Renal cortical epithelial cell (primary cell): Measurements from ENCODE around the gene TSSC4. TPM values are rescaled to one million over a fixed set of nuclear protein-coding genes. Genes with fewer than 3 reads are reported as not detected.
"Not testable (repeated sequence)": the region's sequence is repeated elsewhere in the genome, so short reads cannot be mapped to it uniquely, and the experiment has no call there.

Source experiments
- DNase-seq: peaks from one replicate; pipeline ENCODE4 v3.0.0-alpha.2; 2011; ENCODE audit warnings: low read depth
- total RNA-seq: library from RNA; depleted of rRNA; stranded (reverse); fragments of >200 nt; gene quantifications from 2 replicates; pipeline ENCODE4 v1.2.3, GENCODE V29; 2014

The TSSC4 gene
- 46.1 and 73.3 TPM in 2 replicates for total RNA-seq

DNA sequence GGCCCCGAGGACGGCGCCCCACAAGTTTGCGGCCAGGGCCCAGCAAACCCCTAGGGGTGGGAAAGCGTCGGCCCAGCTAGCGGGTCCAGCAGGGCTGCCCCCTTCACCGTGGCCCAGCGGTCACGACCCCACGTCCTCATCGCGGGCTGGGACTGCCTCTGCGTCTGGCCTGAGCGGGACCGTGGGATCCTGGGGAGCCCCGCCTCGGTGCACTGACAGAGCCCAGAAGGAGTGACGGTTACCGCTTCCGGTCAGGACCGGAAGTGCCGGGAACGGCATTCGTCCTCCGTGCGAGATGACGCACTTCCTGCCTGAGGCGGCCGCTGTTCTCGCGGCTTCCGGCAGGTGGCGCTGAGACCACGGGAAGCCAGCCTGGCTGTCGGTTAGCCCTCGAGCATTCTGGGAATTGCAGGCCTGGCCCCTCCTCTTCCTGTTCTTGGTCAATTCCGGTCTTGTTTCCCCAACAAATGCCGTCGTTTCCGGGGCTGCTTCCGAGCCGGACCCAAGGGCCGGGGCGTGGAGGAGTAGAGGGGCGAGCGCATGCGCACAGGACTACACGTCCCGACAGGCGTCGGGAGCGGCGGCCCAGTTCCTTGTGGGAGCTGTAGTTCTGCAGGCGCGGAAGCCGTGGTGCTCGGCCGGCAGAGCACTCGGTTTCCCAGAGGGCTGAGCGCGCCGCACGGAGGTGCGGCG lies at the start of gene TSSC4:
Gene TSSC4, plus strand, starts transcription at position 682 of the 693 bp plus-strand sequence. CDS start 1,884 bp downstream, outside the sequence.
- DNase-seq = peak; percentile 99

DNA sequence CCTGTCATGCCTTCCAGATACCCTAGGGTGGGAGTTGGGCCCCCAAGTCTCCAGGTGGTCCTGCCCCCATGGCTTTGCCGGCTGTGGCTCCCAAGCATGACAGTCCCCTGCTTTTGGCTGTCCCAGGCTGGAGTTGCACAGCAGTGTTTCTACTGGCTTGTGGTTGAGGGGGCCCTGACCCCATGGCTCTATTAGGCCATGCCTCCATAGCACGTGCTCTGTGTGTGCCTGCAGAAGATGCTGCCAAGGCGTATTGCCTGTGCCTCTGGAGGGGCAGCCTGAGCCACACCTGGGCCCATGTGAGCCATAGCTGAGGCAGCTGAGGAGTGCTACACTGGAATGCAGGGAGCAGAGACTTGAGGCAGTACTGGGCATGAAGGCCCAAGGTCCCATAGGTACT lies 48.8 kb upstream of the TSSC4 start:
- DNase-seq = no peak

DNA sequence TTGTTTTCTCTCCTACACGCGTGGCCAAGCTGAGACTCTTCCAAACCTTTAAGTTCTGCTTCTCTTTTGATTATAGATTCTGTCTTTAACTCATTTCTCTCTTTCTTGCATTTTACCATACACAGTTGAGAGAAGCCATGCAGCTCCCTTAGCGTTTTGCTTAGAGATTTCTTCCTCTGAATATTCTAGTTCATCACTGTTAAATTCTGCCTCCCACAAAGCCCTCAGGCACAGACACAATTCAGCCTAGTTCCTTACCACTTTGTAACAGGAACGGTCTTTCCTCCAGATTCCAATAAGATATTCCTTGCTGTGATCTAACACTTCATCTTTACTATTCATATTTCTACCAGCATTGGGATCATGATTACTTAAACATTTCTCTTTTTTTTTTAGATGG lies 48.1 kb upstream of the TSSC4 start:
- DNase-seq = no peak

DNA sequence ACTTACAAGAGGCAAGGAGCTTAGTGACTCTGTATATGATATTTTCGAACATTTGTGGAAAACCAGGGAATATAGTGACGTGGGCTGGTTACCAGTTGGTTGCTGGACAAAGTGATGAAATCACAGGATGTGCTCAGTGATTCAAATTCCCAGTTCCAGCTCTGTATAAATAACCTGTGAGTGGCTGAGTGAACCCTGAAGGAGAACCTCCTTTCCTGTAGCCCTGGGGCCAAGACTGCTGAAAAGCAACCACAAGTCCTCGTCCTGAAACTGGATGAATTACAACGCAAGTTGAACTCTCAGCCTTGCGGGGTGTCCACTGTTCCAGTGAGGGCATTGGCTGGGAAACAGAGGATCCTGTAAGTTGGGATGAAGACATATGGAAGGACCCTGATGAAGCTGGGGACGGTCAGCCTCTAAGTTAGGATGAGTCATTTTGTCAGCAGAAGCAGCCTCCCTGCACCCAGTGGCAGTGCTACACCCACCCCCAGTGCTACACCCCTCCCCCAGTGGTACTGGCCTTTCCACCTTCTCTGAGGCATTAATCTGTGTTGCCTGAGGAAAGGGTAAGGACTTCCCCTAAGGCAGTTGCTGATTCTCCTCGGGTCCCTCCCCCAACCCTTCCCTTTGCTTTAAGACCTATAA lies 45.4 kb upstream of the TSSC4 start:
- DNase-seq = peak; percentile 45

DNA sequence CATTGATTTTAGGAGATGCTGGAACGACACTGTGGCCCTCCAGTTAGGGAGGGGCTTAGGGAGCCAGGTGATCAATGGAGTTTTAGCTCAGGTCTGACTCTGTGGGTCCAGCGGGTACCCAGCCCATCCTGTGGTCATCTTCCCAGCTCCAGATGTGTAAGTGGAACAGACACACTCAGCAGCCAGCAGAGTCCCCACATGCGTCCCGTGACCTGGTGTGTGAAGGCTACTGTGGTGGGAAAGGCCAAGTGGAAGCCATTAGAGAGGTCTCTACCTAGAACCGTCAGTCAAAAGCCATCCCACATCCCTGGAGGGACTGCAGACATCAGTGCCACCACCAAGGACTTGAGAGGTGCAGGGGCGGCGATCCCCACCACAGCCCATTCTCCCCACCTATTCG lies 43.3 kb upstream of the TSSC4 start:
- DNase-seq = no peak

DNA sequence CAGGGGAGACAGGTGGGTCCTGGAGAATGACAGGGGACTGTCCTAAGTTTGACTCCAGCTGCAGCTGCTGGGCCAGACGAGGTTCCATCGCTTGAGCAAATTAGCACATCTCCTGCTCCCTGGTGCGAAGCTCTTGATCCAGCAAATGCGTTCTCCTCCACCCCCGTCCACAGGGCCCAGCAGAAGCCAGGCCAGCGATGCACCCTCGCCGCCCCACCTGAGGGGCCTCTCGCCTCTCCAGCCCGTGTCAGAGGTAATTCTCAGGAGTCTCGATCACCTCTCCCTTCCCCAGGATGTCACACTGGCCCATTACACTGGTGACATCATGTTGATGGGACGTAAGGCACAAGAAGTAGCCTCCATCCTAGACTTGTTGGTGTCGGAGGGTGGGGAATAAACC lies 42.9 kb upstream of the TSSC4 start:
- DNase-seq = not testable (repeated sequence)

DNA sequence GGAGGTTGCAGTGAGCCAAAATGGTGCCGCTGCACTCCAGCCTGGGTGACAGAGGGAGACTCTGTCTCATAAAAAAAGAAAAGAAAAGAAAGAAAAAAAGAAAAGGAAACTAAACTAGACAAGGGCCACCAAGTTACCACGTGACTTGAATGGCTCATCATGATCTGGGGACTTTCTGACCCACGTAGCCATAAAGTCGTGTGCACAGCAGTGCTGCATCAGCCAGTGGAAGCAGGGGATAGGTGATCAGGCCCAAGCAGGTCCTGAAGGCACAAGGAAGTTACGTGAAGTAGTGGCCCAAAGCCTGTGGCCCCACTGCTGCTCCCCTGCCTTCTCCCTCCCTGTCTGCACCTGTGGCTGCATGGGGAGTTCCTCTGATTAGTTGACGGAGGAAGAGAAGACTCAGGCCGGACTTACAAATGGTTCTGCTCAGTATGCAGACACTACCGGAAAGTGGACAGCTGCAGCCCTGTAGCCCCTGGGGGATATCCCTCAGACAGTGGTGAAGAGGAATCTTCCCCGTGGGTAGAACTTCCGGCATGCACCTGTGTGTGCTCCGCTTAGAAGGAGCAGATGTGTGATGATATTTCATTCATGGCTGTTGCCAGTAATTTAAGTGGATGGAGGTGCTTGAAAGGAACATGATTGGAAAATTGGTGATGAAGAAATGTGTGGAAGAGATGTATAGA lies 41.7 kb upstream of the TSSC4 start:
- no peak for DNase-seq

DNA sequence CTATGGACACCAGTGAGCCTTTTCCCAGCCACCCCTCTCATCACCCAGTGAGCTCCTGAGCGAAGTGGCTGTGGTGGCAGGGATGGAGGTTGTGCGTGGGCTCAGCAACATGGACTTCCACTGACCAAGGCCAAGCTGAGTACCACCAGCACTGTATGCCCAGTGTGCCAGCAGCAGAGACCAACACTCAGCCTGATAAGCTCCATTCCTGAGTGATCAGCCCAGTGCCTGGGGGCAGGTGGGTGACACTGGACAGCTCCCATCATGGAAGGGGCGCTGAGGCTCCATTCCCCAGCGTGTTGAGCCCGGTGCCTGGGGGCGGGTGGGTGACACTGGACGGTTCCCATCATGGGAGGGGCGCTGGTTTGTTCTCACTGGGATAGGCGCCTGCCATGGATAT lies 41.0 kb upstream of the TSSC4 start:
- DNase-seq = no peak

DNA sequence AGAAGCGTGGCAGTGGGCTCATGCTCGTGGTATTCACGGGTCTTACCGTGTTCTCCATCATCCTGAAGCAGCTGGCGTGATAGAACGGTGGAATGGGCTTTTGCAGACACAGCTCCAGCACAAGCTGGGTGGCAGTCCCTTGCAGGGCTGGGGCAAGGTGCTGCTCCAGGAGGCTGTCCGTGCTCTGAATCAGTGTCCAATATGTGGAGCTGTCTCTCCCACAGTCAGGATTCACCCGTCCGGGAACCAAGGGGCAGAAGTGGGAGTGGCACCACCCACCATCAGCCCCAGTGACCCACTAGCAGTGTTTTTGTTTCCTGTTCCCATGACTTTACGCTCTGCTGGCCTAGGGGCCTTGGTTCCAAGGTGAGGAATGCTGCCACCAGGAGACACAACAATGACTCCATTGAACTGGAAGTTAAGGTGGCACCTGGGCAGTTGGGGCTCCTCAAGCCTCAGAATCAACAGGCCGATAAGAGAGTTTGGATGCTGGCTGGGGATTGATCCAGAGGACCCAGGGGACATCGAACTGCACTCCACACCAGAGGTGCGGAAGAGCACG lies 40.4 kb upstream of the TSSC4 start:
- peak; percentile 17 for DNase-seq

DNA sequence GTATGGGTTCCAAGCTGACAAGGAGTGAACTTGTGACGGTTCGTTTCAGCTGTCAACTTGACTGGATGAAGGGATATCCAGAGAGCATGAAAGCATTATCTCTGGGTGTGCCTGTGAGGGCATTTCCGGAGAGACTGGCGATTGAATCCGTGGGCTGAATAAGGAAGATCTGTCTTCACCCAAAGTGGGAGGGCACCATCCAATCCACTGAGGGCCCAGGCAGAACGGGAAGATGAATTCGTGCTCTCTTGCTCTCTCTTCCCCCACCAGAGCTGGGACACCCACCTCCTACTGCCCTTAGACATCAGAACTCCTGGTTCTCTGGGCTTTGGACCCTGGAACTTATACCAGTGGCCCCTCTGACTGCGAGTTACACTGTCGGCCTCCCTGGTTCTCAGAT lies 39.0 kb upstream of the TSSC4 start:
- no peak for DNase-seq

DNA sequence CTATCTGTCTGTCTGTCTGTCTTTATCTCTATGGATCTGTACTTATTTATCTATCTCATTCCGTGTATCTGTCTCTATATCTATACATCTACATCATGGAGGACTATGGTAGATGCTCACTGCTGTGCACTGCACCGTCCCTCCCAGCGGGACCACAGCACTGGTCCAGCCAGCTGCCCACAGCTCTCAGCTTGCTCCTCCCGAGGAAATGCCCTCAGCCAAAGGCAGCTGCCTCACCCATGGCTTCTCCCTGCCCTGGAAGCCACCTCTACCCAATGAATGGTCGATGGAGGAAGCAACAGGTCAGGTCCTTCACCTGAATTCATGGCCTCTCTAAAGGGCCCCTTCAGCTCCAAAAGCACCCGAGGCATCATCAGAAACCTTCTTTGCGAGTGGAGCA lies 38.1 kb upstream of the TSSC4 start:
- no peak for DNase-seq

DNA sequence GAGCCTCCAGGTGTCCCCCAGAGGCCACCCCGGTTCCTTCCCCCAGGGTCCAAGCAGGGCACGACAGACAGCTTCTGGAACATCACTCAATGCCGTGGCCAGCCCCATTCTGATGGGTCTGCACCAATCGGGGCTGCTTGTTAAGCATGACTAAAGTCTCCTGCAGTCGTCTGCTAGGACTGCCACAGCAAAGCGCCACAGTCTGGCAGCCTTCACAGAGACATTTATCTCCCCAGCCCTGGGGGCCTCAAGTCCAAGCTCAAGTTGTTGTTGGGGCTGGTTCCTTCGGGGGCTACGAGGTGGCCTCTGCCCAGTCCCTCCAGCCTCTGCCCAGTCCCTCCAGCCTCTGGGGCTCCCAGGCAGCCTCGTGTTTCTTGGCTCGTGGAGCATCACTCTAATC lies 37.4 kb upstream of the TSSC4 start:
- DNase-seq = no peak

DNA sequence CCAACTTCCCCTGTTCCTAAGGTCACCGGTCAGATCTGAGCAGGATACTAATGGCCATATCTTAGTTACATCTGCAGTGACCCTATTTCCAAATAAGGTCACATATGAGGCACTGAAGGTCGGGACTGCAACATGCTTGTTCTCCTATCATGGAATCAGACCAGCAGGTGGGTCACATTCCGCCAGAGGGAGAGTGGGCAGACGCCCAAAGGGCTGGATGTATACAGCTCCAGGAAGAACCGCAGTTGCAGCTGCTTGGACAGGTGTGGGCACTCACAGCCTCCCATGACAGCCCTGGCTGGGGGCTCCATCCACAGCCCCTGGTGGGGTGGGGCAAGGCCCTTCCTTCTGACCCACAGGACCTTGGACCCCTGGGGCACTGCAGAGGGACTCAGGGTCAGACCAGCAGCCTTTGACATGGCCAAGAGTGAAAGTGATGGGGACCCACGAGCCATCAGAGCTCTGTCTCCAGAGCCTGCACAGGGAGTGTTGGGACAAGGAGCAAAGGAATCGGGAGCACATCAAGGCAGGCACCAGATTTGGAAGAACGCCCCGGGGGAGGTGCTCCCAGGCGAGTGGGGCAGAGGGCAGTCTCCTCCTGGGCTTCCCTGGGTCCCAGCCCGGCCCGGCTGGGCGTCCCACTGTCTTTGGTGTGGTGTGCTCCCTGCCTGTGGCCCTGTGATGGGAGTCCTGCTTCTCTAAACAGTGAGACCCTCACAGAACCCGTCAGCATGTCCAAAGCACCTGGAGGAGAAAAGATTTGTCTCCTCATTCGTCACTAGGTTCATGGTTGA lies 36.8 kb upstream of the TSSC4 start:
- DNase-seq = no peak

DNA sequence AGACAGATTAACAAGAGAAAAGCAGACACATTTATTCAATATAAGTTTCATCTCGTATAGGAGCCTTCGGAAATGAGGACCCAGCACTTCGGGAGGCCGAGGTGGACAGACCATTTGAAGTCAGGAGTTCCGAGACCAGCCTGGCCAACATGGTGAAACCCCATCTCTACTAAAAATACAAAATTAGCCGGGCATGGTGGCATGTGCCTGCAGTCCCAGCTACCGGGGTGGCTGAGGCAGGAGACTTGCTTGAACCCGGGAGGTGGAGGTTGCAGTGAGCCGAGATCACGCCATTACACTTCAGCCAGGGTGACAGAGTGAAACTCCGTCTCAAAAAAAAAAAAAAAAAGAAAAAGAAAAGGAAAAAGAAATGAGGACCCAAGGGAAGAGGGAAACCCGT lies 36.2 kb upstream of the TSSC4 start:
- not testable (repeated sequence) for DNase-seq

DNA sequence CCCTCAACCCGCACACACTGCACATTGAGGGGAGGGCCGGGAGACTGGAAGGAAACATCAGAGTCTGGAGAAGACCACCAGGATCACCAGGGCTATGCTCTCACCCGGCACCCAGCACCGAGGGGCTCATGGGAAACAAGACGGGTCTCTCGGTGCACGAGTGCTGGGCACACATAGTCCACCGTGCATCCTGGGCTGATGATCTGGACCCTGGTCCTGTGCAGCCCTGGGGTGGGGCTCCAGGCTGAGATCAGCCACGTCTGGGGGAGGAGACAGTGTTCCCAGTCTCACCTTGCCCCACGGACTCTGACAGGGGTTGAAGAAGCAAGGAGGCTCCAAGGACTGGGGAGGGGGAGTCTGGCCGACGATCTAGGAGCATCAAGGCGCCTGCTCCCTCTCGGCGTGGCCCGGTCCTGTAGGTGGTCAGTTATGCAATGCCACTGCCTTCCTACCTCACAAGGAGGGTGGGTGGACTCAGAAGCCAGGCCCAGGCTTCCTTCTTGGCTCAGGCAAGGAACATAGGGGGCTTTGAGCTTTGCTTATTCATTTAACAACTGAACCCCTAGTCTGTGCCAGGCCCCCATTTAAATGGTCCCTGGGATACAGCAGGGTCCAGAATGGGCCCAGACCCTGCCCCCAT lies 34.9 kb upstream of the TSSC4 start:
- DNase-seq = no peak

DNA sequence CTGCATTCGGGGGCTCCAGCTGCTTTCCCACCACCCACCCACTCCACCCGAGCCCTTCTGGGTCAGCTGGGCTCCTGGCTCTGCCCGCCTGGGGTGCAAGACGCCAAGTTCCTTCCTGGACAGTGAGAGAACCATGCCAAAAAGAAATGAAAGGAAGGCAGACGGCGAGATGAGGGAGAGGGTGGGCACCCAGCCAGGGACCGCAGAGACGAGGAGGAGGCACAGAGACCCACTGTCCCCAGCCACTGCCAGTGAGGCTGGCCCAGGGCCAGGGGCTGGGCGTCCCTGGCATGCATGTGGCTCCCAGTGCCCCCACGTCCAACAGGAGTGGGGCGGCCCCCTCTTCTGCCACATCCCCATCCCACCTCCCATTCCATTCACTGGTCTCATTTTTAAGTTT lies 34.3 kb upstream of the TSSC4 start:
- no peak for DNase-seq

DNA sequence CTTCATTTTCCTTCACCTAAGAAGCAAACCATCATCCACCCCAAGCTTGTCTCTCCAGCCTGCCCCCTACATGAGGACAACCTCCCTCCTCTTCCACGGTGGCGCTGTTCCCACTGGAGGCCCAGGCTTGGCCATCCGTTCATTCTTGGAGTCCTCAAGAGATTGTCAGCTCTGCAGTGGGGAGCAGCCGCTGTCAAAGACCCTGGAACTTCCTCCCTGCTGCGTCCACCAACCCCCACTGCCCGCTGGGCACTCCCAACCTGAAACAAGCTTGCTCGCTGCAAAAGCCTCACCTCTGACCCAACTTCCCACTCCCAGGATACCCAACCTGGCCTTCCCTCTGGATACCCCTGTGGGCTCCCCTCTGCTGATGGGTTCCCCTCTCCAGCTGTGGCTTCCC lies 33.8 kb upstream of the TSSC4 start:
- no peak for DNase-seq

DNA sequence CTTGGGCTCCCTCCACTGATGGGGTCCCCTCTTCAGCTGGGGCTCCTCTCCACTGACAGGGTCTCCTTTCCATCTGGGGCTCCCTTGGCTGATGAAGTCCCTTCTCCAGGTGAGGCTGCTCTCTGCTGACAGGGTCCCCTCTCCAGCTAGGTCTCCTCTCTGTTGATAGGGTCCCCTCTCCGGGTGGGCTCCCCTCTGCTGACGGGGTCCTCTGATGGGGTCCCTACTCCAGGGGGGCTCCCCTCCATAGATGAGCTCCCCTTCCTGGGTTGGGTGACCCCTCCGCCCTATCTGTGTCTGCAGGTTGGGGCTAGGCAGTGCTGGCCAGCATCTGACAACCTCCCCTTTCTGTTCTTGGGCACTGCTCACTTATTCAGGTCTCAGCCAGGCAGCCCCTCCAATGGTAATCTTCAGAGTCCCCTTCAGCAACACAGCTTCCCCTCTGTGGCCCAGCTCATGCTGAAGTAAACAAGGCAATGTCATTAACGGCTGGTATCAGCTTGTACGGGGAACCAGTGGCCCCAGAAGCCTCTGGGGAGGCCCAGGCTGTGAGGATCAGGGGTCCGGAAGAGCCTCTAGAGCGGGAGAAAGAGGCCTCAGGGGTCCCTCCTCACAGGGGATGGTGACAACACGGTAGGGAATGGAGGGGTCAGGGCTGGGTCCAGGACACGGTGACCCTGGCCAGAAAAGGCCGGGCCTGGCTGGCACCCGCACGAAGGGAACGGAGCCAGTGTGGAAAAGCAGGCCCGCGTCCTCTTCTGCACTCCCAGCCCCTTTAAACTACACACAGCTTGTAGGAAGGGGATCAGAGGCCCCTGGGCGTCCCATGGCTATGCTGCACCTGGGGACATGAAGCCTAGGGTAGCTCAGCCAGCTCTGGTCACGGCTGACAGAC lies 33.0 kb upstream of the TSSC4 start:
- DNase-seq = no peak

DNA sequence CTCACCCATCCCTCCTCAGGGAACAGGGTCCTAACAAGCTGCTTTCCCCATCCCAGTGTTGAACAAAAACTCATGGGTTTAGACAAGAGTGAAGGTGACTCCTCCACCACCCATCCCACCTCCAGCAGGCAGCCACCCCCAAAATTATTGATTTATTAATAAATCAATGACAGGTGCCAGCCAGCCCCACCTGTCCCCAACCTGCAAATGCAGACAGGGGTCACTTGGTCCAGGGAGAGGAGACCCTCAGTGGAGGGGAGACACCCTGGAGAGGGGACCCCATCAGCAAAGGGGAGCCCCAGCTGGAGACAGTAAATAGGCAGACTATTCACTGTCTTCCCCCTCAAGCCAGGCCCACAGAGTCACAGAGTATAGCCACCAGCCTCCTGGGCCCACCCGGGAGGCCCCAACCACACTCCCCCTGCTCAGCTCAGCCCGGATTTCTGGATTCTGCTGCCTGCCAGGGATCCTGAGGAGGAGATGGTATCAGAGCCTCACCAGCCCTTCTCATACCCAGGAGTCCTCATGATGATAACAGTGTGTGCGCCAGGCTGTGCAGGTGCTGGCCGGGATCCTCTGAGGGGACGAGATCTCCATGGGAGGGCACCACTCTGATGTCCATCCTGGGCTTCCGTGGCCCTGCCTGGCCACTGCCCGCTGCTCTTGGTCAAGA lies 32.2 kb upstream of the TSSC4 start:
- no peak for DNase-seq

DNA sequence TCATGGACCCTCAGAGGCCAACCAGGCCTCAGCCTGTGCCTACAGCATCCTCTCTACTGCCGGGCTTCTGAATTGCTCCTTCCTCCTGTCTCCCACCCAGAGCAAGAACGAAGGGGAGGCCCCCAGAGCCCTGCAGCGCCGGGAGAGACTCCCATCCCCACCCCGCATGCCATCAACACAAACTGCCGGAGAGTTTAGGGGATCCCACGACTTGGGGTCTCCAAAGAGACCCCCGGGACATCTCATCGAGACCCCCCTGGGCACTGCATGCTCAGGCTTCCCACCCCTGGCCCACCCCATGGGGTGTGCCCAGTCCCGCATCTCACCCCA lies 31.7 kb upstream of the TSSC4 start:
- no peak for DNase-seq
